Endothelial cell of umbilical vein (primary cell): ENCODE data around the gene PLCD1. TPM values are rescaled to one million over a fixed set of nuclear protein-coding genes. Genes with fewer than 3 reads are reported as not detected.
"Not testable (repeated sequence)": the region's sequence is repeated elsewhere in the genome, so short reads cannot be mapped to it uniquely, and the experiment has no call there.

Experiments used
- BruUV-seq: library from RNA; stranded (reverse); fragments of 400-500 nt; replicated peaks from 2 replicates; lab custom pipeline; 2021; lab: Mats Ljungman, UMichigan
- CTCF ChIA-PET: fragments of 300-600, 350-600 bp; sonication (Branson Sonifier 250); formaldehyde crosslinking; loops from one replicate; lab custom pipeline; 2021; ENCODE audit warnings: antibody characterized with exemption, inconsistent platforms; lab: Charles Lee
- POLR2A ChIA-PET: fragments of 300-600, 350-600 bp; sonication (Branson Sonifier 250); formaldehyde crosslinking; loops from one replicate; lab custom pipeline; 2021; ENCODE audit warnings: antibody characterized with exemption, inconsistent platforms; lab: Charles Lee
- DNase-seq: peaks from one replicate; pipeline ENCODE4 v3.0.0-alpha.2; 2011; ENCODE audit warnings: low read depth, low spot score
- FAIRE-seq: peaks from 2 replicates; lab custom pipeline; 2011; peaks lifted over from hg19 to GRCh38; lab: Jason Lieb, UNC
- H2AFZ ChIP-seq: 2 replicates; pipeline ENCODE4 v1.6.0; 2012; ENCODE audit warnings: low read depth, low read length, control low read depth, inconsistent platforms
- H3K27ac ChIP-seq: 2 replicates; pipeline ENCODE4 v1.5.1; 2011; ENCODE audit warnings: low read depth, mild to moderate bottlenecking, control low read depth, low read length, moderate library complexity; ENCODE audit not compliant: insufficient read depth
- H3K27me3 ChIP-seq, 2 experiments: 2 replicates each; pipeline versions ENCODE4 v1.6.0 to v1.6.1; 2011; ENCODE audit warnings: low read length in 2 of 2, mixed read lengths in 1 of 2; ENCODE audit not compliant: control insufficient read depth in 2 of 2, insufficient read depth in 2 of 2
- H3K36me3 ChIP-seq, 2 experiments: 2 replicates in 1 of 2; 3 replicates in 1 of 2; pipeline ENCODE4 v1.5.1; 2011; ENCODE audit warnings: low read length in 2 of 2, mild to moderate bottlenecking in 1 of 2, moderate library complexity in 1 of 2; ENCODE audit not compliant: control insufficient read depth in 2 of 2, insufficient read depth in 2 of 2; ENCODE audit errors: extremely low read depth in 1 of 2
- H3K4me1 ChIP-seq: 3 replicates; pipeline ENCODE4 v1.5.1; 2011; ENCODE audit warnings: mild to moderate bottlenecking, low read length; ENCODE audit not compliant: control insufficient read depth, insufficient read depth; ENCODE audit errors: extremely low read depth
- H3K4me2 ChIP-seq: 2 replicates; pipeline ENCODE4 v1.6.1; 2011; ENCODE audit warnings: low read length, control low read depth, mixed read lengths; ENCODE audit not compliant: insufficient read depth
- H3K4me3 ChIP-seq, 3 experiments: fragments of 200-600 bp in 1 of 3; sonication (generic), shearing (Covaris generic) in 1 of 3; replicated peaks in 1 of 3; 2 replicates each; pipeline ENCODE4 v1.5.1; 2011 to 2016; ENCODE audit warnings: control low read depth in 3 of 3, low read length in 3 of 3, mild to moderate bottlenecking in 2 of 3, inconsistent platforms in 1 of 3, low read depth in 1 of 3, moderate library complexity in 1 of 3; ENCODE audit not compliant: insufficient read depth in 1 of 3
- H3K79me2 ChIP-seq: 2 replicates; pipeline ENCODE4 v1.6.0; 2012; ENCODE audit warnings: low read length, inconsistent platforms; ENCODE audit not compliant: control insufficient read depth, insufficient read depth
- H3K9ac ChIP-seq: replicated peaks from 2 replicates; pipeline ENCODE3; 2011; ENCODE audit warnings: low read length, control low read depth; ENCODE audit not compliant: insufficient read depth; ENCODE audit errors: extremely low read depth
- H3K9me1 ChIP-seq: replicated peaks from 3 replicates; pipeline ENCODE4 v1.6.0; 2011; ENCODE audit warnings: mild to moderate bottlenecking, low read length; ENCODE audit not compliant: control insufficient read depth, insufficient read depth; ENCODE audit errors: extremely low read depth
- H3K9me3 ChIP-seq: replicated peaks from 2 replicates; pipeline ENCODE4 v1.5.1; 2012; ENCODE audit warnings: low read length, inconsistent platforms; ENCODE audit not compliant: control insufficient read depth, insufficient read depth
- H4K20me1 ChIP-seq: replicated peaks from 2 replicates; pipeline ENCODE3; 2011; ENCODE audit warnings: mild to moderate bottlenecking, low read length; ENCODE audit not compliant: control insufficient read depth, insufficient read depth; ENCODE audit errors: extremely low read depth
- EZH2 ChIP-seq: IDR thresholded peaks from 2 replicates; pipeline ENCODE4 v1.6.1; 2012; ENCODE audit warnings: borderline replicate concordance, low read depth, mild to moderate bottlenecking, moderate library complexity, low read length, inconsistent platforms; ENCODE audit not compliant: severe bottlenecking
- FOS ChIP-seq: IDR thresholded peaks from 2 replicates; pipeline ENCODE4 v1.6.1; 2011; ENCODE audit warnings: mild to moderate bottlenecking, low read length, moderate library complexity, borderline replicate concordance; ENCODE audit not compliant: insufficient read depth
- GATA2 ChIP-seq: IDR thresholded peaks from 2 replicates; pipeline ENCODE4 v1.7.0; 2011; ENCODE audit warnings: low read depth, mild to moderate bottlenecking, moderate library complexity, mixed read lengths, low read length; ENCODE audit not compliant: insufficient read length, insufficient read depth
- dilution Hi-C: fragments of 300-500 bp; cut with MboI; formaldehyde crosslinking; loops from one replicate; pipeline ENCODE4 v1.15.0; 2019; ENCODE audit warnings: low sequenced_read_pairs; ENCODE audit not compliant: extremely low pct_ligation_motif_present
- intact Hi-C: fragments of 100-400 bp; cut with micrococcal nuclease; formaldehyde crosslinking; loops from one replicate; pipeline ENCODE4 v1.10.0; 2022
- polyA plus RNA-seq, 4 experiments: library from polyadenylated mRNA; depleted of rRNA in 3 of 4; stranded (reverse) in 3 of 4; unstranded in 1 of 4; fragments of >200 nt; gene quantifications; 2 replicates each; pipeline versions ENCODE4 v1.2.1 to v1.2.3, GENCODE V29; 2011 to 2012; ENCODE audit warnings: missing spikeins in 1 of 4
- total RNA-seq: library from RNA; stranded (reverse); gene quantifications from 2 replicates; pipeline ENCODE4 v1.2.3, GENCODE V29; 2021
- TF ChIP-seq, protein P1 (sequence below): IDR thresholded peaks from 2 replicates; pipeline ENCODE4 v1.6.1; 2011; ENCODE audit not compliant: insufficient read depth, insufficient read length

PLCD1 gene
- total and polyA plus RNA-seq, 2 donors (not counting 3 experiments of a cell fraction or from before 2014, with no cell fraction given): 12.6 to 15.3 TPM

DNA sequence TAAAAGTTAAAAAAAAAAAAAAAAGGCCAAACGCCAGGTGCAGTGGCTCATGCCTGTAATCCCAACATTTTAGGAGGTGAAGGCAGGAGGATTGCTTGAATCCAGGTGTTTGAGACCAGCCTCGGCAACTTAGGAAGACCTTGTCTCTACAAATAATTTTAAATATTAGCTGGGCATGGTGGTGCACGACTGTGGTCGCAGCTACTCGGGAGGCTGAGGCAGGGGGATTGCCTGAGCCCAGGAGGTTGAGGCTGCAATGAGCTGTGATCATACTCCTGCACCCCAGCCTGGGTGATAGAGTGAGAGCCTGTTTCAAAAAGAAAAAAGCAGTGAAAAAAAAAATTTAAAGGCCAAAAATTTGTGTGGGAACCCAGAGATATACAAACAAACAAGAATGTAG lies 6.8 kb upstream of the PLCD1 start:
- Histone ChIP-seq H3K79me2 (no peaks in the 10 kb centered on the region), H3K4me3 (no peak overlapping the region), H3K9me3 (no peaks in the 10 kb centered on the region), H3K27me3 (peaks cover 9 to 10% of the 10 kb centered on the region in 2 experiments), H3K27ac (no peak overlapping the region), H3K9ac (no peak overlapping the region), H2AFZ (no peak overlapping the region), H3K9me1 (no peaks in the 10 kb centered on the region), H4K20me1 (no peaks in the 10 kb centered on the region), H3K4me2 (no peak overlapping the region), H3K4me1 (peaks cover 9% of the 10 kb centered on the region), H3K36me3 (no peaks in the 10 kb centered on the region)
- ChIA-PET POLR2A (no interaction called here), CTCF (no interaction called here)
- FAIRE-seq (no peak), DNase-seq (no peak)
- TF ChIP-seq, protein P1, sequence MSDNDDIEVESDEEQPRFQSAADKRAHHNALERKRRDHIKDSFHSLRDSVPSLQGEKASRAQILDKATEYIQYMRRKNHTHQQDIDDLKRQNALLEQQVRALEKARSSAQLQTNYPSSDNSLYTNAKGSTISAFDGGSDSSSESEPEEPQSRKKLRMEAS: no peak
- TF ChIP-seq FOS (no peak), EZH2 (no peak), GATA2 (no peak)
- intact Hi-C loops: no loop called here
- dilution Hi-C loops: no loop called here
- BruUV-seq: no TSS peak

DNA sequence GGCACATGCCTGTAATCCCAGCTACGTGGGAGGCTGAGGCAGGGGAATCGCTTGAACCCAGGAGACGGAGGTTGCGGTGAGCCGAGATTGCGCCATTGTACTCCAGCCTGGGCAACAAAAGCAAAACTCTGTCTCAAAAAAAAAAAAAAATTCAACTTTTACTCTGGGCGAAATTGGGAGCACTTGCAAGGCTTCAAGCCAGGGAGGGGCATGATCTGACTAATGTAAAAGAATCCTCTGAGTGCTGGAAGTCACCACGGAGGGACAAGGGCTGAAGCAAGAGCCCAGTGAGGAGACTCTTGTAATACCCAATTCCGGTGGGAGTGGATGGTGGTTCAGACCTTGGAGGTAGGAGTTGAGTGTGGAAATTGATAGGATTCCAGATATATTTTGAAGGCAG lies 4.9 kb upstream of the PLCD1 start:
- BruUV-seq, H3K36me3 ChIP-seq, H3K4me2 ChIP-seq, POLR2A ChIA-PET, H2AFZ ChIP-seq, H3K9me3 ChIP-seq, H3K9ac ChIP-seq, dilution Hi-C loops, DNase-seq, H3K27ac ChIP-seq, H4K20me1 ChIP-seq, H3K4me3 ChIP-seq, H3K79me2 ChIP-seq, FAIRE-seq, intact Hi-C loops, H3K9me1 ChIP-seq, H3K27me3 ChIP-seq: not testable (repeated sequence)
- peaks cover 10% of the 10 kb centered on the region for H3K4me1 ChIP-seq
- CTCF ChIA-PET: interaction anchor here (0.9 to 1.3 kb wide), 2 partner anchors 84 to 264 kb away, joined by 4 read pairs; no protein-coding TSS in a partner anchor

DNA sequence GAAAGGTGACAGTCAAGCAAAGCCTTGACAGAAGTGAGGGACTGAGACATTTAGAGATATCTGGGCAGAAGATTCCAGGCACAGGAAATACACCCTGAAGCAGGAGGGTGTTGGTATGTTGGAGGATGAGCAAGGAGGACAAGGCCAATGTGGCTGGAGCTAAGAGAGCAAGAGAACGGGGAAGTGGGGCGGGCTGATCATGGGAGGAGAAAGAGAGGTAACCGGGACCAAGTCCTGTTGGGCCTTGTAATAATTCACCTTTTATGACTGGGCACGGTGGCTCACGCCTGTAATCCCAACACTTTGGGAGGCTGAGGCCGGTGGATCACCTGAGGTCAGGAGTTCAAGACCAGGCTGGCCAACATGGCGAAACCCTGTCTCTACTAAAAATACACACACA lies 4.1 kb upstream of the PLCD1 start:
- BruUV-seq, CTCF ChIA-PET: not testable (repeated sequence)

More for the DNA sequence above, 4.1 kb upstream of the PLCD1 start:
- H3K4me2 ChIP-seq, H3K27me3 ChIP-seq, POLR2A ChIA-PET, H3K9me1 ChIP-seq, H3K9ac ChIP-seq, dilution Hi-C loops, DNase-seq, H3K9me3 ChIP-seq, H3K4me3 ChIP-seq, H3K4me1 ChIP-seq, H2AFZ ChIP-seq, intact Hi-C loops, H4K20me1 ChIP-seq, H3K27ac ChIP-seq, H3K79me2 ChIP-seq, FAIRE-seq, H3K36me3 ChIP-seq: not testable (repeated sequence)
